HG03175 (cell line): ENCODE data around the gene ECHDC1.
"Not testable (repeated sequence)": the region's sequence is repeated elsewhere in the genome, so short reads cannot be mapped to it uniquely, and the experiment has no call there.

ENCODE experiments used
- ATAC-seq: cut with Tn5 transposase; IDR thresholded peaks from one replicate; pipeline ENCODE4 v1.9.1; 2021; ENCODE audit warnings: mild to moderate bottlenecking, moderate library complexity; ENCODE audit not compliant: unreplicated experiment

ECHDC1 gene

DNA sequence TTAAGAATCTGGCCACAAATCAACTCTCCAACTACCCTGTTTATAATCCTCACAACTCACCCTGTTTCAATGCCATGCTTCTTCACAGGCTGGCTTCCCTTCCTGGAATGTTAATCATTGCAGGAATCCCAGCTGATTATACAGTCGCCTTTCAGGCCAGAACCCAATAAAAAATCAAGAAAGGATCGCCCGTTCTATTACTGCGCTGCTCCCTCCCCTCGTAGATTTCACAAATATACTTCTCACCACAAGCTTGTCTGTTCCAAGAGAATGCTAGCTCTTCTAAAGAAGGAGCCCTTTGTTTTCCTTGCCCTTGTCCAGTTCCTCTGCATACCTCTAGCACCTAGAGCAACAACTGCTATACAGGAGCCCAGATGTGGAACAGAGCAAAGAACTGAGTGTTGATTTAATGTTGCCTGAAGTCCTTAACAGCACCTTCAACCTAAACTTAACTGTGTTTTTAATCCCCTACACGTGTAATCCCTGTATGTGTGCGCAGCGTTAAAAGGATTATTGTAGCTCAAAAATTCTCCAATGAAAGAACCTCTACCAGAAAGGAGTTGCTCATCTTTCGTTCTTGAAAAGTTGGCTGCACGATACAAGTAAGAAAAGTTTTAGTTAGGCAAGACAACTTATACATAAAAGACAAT, 988 bp downstream of the ECHDC1 start:
- peak; percentile 0 for ATAC-seq

DNA sequence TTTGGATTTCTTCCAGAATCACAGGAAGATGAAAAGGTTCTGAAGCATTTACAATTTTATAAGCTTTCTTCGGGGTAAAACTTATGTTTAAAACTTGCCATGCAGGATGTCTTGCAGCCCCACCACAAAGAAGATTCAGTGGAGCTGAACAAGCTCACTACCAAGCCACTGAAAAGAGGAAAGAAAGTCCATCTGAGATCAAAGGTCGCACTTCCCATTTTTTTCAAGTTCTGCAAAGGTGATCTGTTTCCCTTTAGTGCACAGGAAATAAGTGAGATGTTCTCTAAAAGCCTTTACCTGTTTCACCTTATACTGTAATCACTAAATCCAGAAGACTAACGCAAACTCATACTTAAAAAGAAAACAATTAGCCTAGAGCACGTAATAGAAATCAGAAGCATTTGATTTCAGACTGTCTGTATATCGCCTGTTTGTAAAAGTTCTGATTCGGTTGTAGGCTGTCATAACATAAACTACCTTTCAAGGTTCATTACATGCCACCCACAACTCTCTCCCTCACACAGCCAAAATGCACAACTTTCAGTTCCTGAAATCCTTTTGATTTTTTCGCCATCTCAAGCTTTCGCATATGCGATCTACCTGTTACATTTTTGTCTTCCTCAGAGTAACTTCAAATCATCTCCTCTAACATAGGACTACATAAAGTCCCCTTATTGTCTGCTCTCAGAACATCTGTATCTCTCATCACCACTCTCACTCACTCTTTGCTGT, 1.8 kb downstream of the ECHDC1 start:
- peak; percentile 46 for ATAC-seq

DNA sequence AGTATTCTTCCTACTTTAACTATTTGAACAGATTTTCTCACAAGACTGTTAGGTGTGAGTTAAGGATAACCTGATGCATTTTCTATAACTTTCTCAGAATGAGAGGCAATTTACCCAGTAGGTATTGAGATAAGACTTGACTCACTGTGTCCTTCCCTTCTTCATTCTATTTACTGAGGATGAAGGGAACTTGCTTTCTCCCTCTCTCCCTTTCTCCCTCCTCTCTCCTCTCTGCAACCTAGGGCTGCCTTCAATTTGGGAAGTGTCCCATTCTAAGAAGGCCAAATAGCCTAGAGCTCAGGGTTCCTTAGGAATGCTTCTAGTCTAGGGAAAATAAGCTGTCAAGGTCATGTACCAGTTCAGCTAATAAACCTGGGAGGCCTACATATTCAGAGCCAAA, 3.2 kb downstream of the ECHDC1 start:
- no peak for ATAC-seq

DNA sequence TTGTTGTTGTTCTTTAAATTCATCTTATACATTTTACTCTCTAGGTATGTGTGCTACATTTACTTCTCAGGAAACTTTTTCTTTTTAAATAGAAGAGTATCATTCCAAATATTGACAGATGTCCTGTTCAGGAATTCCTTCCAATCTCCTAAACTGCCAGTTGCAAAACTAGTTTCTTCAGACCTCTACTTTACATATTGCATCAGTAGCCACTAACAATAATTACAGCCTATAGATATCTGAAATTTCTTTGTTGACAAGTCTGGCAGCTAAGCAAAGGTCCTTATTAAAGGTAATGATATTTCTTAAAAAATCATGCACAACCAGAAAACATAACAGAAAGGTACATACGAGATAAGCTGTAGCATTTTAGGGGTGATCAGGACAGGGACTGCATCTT, 4.5 kb downstream of the ECHDC1 start:
- ATAC-seq = no peak

DNA sequence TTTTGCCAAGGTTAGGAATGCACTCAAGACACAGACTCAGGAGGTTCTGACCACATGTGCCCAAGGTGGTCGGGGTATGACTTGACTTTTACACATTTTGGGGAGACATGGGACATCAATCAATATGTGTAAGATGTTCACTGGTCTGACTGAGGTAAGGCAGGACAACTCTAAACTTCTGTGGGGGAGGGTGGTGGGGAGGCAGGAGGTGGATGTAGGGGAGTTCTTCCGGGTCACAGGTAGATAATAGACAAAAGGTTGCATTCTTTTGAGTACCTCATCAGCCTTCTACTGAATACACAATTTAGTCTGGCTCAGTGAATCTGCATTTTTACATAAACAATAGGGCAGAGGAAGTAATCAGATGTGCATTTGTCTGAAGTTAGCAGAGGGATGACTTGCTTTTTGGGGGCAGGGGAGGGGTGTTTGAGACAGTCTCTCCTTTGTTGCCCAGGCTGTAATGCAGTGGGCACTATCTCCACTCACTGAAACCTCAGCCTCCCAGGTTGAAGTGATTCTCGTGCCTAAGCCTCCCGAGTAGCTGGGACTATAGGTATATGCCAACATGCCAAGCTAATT, 10.9 kb downstream of the ECHDC1 start:
- ATAC-seq = no peak

DNA sequence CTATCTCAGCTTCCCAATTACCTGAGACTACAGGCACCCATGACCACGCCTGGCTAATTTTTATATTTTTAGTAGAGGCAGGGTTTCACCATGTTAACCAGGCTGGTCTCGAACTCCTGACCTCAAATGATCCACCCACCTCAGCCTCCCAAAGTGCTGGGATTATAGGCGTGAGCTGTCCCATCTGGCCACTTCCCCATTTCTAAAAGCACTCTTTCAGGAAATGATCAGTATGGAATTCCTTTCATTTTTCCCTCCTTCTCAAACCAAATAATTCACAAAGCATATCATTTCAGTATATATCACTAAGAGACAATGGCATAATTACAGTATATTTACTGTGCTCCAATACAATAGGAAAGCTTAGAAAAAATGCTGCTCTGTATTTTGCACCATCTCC, 12.2 kb downstream of the ECHDC1 start:
- ATAC-seq = not testable (repeated sequence)

DNA sequence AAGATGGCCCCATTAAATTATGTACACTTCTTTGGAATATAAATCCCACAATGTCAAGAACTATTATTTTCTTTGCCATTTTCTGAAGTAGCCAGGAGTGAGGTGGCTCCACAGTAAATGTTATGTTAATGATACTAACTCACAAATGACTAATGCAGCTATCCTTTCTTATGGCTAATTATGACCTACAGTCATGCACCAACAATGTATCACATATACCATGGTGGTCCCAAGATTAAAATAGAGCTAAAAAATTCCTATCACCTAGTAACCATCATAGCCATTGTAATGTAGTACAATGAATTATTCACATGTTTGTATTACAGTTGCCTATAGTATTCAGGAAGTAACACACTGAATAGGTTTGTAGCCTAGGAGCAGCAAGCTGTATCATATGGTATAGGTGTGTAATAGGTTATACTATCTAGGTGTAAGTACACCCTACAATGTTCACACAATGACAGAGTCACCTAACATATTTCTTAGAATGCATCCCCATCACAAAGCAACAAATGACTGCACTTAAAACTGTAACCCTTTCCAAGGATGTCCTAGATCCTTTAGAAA, 15.3 kb downstream of the ECHDC1 start:
- no peak for ATAC-seq

DNA sequence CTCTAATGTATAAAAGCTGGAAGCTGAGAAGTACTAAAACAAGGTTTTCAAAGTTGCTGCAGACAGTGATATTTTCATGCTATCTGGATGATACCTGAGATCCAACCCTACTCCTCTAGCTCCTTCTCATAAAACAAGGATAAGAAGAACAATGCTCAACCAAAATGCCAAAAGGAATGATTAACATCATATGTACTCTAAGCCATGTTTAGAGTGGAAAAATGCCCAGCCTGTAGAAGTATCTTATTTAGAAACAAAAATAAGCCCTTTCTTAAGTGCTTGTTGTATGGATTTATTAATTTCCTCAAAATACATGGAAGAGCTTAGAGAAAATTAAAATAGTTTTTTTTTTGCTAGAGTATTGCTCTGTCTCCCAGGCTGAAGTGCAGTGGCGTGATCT, 23.7 kb downstream of the ECHDC1 start:
- no peak for ATAC-seq

DNA sequence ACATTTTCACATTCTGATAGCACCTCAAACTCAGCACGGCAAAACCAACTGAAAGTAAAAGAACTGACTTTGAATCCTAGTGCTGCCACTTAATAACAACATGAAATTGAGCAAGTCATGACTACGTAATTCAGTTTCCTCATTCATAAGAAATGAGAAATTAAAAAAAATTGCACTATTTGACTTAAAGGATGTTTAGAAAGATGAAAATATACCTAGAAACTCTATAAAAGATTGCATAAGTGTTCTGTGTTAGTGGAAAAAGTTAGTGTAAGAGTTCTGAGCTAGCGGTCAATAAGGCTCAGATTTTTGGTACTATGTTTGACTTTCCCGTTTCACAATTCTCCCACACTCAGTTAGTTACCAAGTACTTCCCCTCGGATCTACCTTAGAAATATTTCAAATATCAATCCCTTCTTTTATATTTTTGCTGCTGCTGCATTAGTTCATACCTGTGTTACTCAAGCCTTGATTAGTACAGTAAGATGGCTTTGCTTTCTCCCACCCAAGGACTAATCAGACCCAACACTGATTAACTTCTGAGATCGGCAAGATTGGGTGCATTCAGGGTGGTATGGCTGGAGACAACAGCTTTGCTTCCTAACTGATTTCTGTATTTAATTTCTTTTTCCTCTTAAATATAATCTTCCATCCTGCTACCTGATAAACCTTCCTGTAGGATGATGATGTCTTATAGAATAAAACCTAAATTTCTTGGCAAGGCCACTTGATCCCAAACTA, 25.9 kb downstream of the ECHDC1 start:
- no peak for ATAC-seq

DNA sequence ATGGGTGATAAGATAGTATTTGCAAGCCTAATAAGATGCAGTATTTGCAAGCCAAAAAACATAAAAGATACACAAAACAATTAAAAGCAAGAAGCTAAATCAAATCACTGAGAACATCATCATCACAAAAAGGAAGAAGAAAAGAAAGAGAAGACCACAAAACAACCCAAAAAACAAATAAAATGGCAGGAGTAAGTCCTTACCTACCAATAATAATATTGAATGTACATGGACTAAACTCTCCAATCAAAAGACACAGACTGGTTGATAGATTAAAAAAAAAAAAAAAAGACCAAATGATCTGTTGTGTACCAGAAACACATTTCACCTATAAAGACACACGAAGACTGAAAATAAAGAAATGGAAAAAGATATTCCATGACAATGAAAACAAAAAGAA, 37.7 kb downstream of the ECHDC1 start:
- no peak for ATAC-seq

DNA sequence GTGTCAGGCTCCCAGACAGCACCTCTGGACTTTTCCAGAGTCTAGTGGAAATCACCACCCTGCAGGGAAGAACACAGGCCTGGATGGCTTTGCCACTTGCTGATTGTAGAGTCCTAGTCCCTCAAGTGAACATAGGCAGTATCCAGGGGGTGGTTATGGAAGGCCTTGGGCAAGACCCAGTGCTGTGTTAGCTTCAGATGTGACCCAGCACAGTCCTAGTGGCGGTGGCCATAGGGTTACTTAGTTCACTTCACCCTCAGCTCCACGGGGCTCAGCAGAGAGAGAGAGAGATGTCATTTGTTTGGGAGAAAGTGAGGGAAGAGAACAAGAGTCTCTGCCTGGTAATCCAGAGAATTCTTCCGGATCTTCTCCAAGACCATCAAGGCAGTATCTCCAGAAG, 39.5 kb downstream of the ECHDC1 start:
- no peak for ATAC-seq

DNA sequence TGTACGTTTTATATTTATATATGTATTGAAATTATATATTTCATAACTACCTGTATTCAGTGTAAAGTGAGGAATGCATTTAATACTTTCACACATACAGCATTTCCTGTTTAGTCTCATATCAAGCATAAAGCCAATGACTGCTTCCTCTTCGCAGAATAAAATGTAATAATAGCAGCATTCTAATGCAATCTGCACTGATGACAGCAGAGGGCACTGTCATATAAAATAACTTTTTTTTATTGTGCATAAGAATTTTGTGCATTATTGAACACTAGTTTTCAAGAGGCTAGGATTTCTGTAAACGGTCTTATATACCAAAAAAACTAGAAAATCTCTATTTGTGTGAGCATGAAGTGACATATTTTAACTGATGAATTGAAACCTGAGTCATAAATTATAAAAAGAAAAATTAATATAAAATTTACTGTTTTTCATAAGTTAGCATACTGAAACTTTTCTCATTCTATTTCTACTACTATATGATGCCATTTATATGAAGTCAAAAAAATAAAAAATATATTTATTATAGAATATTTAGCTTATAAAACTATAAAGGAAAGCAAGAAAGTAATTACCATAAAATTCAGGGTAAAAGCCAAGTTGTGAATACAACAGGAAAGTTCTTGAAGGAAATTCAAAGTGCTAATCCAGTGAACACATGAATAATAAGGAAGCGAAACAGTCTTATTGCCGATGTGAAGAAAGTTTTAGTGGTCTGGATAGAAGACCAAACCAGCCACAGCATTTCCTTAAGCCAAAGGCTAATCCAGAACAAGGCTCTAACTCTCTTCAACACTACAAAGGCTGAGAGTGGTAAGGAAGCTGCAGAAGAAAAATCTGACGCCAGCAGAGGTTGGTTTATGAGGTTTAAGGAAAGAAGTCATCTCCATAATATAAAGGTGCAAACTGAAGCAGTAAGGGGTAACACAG, 40.4 kb downstream of the ECHDC1 start:
- peak; percentile 96 for ATAC-seq

DNA sequence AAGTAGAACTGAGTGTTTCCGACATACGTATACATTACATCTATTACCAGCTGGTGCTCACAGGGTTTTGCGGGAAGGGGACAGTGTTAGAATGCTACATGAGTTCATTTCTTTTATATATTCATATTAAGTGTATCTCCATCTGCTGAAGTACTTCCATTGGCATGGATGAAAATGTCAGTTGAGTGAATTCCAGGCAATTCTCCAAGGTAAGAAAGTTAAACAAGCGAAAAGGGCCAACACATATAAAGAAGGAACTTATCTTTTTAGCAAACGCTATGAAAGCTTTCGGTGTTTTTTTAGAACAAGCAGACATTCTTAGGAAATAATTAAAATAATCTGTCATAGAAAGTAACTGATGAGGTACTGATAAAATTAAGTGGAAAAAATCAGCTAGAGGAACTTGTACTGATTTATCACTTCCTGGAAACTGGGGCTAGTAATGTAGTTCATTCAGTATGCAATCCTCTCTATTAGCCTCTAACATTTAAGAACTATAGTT, 42.2 kb downstream of the ECHDC1 start:
- ATAC-seq = no peak

DNA sequence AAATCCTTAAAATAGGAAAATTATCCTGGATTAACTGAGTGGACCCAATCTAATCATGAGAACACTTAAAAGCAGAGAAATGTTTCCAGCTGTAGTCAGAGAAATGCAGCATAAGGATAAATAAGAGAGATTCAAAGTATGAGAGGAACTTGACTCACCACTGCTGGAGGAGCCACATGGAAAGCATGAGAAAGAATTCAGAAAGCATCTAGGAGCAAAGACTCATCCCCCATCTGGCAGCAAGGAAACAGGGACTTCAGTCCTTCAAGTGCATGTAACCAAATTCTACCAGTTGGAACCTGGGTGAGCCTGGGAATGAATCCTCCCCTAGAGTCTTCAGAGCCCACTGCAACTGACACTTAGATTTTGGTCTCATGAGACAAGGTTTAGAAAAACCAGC, 43.0 kb downstream of the ECHDC1 start:
- no peak for ATAC-seq

DNA sequence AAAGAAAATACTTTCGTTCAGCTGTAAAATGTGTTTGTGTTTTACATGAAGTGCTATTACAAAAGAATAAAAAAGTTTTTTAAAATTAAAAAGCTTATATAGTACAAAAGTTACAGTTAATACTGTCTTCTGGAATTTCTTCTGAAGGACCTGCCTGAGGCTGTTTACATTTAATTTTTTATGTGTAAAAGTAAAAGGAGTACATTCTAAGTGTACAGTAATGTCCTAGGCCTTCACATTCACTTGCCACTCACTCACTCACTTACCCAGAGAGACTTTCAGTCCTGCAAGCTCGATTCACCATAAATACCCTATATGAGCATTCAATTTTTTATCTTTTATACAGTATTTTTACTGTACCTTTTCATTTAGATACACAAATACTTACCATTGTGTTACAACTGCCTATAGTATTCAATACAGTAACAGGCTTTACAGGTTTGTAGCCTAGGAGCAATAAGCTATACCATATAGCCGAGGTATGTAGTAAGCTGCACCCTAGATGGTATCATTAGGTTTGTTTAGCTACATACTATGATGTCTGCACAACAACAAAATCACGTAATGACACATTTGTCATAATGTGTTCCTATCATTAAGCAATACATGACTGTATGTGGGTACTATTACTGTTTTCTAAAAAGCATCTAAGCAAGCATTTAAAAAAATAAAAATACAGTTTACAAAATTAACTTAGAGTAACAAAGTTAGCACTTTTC, 43.7 kb downstream of the ECHDC1 start:
- no peak for ATAC-seq

DNA sequence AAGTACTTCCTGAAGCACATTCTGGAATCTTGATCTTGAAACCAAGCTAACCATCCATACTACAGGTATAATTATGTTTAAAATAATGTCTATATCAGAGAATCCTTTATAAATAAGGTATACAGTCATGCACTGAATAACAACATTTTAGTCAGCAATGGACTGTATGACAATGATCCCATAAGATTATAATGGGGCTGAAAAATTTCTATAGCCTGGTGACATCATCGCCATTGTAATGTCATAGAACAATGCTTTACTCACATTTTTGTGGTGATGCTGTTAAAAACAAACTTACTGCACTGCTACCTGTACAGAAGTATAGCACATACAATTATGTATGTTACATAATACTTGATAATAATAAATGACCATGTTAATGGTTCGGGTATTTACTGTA, 44.9 kb downstream of the ECHDC1 start:
- ATAC-seq = no peak

DNA sequence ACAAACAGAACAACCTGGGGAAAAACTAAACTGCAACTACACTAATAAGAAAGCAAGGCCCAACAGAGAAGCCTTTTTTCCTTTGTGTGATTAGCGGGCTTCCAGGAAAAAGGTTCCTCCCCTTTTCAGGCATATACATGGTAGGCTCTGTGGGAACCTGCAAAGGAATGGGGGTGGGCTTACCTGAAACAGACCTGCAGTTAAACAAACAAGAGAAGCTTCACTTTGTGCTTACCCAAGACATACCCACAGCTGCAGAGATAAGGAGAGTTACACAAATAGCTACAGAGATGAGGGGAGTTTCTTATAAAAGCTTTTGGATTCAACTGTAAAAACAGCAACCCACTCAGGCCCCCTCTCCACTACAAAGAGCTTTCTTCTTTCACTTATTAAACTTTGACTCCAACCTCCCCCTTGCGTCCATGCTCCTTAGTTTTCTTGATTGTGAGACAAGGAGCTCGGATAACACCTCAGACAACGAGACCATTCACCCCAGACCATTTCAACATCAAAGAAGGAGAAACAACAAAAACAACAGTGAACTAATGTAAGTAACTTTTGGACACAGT, 45.8 kb downstream of the ECHDC1 start:
- ATAC-seq = no peak

DNA sequence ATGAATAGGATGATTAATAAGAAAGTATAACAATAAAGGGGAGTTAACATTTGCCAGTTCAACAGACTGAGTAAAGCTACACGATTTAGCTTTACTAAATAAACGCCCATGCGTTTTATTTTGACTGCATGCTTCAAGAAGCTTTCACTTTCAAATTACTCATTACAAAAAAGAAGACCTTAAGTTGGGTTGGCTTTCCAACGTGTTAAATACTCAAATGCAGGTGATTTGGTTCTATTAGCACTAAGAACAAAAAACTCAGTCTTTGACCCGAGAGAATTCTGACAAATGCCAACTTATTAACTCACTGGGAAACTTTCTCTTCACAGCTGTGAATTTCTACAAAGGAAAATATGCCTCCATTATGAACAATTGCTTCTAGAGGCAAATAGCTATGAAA, 51.9 kb downstream of the ECHDC1 start:
- ATAC-seq = peak; percentile 88
